RWPE2 (cell line): ENCODE results near the gene SOAT1.

ENCODE experiments used
- ATAC-seq: fragments of 200-7000 bp; cut with Tn5 transposase; 3 replicates; pipeline ENCODE4 v1.9.1; 2021; ENCODE audit warnings: low read depth
- DNase-seq: peaks from one replicate; pipeline ENCODE4 v3.0.0-alpha.2; 2020; ENCODE audit warnings: low spot score
- H3K27ac ChIP-seq: fragments of 450-650 bp; 2 replicates; pipeline ENCODE4 v1.5.1; 2017; ENCODE audit warnings: mild to moderate bottlenecking; ENCODE audit not compliant: poor library complexity, severe bottlenecking
- H3K27me3 ChIP-seq: fragments of 250-450 bp; sonication (Bioruptor Pico); 2 replicates; pipeline ENCODE4 v1.5.1; 2021; ENCODE audit warnings: mild to moderate bottlenecking, moderate library complexity; ENCODE audit not compliant: insufficient read depth, poor library complexity, severe bottlenecking
- H3K36me3 ChIP-seq: fragments of 250-450 bp; sonication (Bioruptor Pico); 2 replicates; pipeline ENCODE4 v1.5.1; 2020; ENCODE audit warnings: low read depth, mild to moderate bottlenecking, moderate library complexity
- H3K4me1 ChIP-seq: fragments of 250-450 bp; sonication (Bioruptor Pico); 2 replicates; pipeline ENCODE4 v1.5.1; 2021; ENCODE audit warnings: mild to moderate bottlenecking, moderate library complexity; ENCODE audit not compliant: insufficient read depth, poor library complexity, severe bottlenecking
- H3K4me3 ChIP-seq: fragments of 250-450 bp; sonication (Bioruptor Pico); 2 replicates; pipeline ENCODE4 v1.5.1; 2021; ENCODE audit warnings: mild to moderate bottlenecking, moderate library complexity; ENCODE audit not compliant: severe bottlenecking
- H3K9me3 ChIP-seq: fragments of 250-450 bp; sonication (Bioruptor Pico); 2 replicates; pipeline ENCODE4 v1.5.1; 2021; ENCODE audit warnings: mild to moderate bottlenecking, moderate library complexity; ENCODE audit not compliant: severe bottlenecking
- CTCF ChIP-seq: fragments of 450-650 bp; IDR thresholded peaks from one replicate; pipeline ENCODE4 v1.5.1; 2017; ENCODE audit warnings: mild to moderate bottlenecking, moderate library complexity; ENCODE audit not compliant: poor library complexity, severe bottlenecking

The SOAT1 gene

DNA sequence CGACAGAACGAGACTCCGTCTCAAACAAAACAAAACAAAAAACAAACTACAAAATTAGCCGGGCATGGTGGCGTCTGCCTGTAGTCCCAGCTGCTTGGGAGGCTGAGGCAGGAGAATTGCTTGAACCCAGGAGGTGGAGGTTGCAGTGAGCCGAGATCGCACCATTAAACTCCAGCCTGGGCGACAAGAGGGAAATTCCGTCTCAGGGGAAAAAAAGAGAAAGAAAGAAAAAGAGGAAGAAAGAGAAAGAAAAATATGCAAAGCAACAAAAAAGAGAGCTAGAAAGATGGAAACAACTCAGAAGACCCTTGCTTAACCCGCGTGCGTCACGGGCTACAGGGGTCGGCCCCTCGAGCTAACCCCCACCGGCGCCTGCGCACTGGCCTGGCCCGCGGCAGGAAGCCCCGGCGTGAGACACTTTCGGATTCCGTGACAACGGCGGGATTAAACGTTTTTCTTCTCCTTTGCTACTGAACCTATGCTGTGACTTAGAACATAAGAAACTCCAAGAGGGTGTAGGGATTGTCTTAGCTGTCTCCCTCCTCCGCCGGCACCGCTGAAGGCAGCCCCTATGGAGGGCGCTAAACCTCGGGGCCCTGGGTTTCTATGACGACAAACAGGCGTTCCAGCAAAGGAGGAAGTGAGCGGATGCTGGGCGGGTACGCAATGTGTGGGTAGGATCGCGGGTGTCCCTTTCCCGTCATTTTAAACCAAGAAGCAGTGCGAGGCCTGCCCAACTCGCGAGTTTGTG, 71.9 kb downstream of the SOAT1 start, which contains the start of gene AXDND1:
Gene AXDND1 (plus strand): TSS at position 630 of the 751 bp plus-strand sequence. CDS start 539 bp downstream, outside the sequence.
- H3K36me3 ChIP-seq = no peaks in the 10 kb centered on the region
- H3K4me3 ChIP-seq = peak within 1 kb of the TSS; percentile 42
- no peaks in the 10 kb centered on the region for H3K9me3 ChIP-seq
- DNase-seq (peak; percentile 76), ATAC-seq (peak; percentile 92)
- H3K27ac ChIP-seq = peak within 1 kb of the TSS; percentile 46
- H3K27me3 ChIP-seq = no peaks in the 10 kb centered on the region
- no peaks in the 10 kb centered on the region for H3K4me1 ChIP-seq
- TF ChIP-seq CTCF = peak; percentile 7

DNA sequence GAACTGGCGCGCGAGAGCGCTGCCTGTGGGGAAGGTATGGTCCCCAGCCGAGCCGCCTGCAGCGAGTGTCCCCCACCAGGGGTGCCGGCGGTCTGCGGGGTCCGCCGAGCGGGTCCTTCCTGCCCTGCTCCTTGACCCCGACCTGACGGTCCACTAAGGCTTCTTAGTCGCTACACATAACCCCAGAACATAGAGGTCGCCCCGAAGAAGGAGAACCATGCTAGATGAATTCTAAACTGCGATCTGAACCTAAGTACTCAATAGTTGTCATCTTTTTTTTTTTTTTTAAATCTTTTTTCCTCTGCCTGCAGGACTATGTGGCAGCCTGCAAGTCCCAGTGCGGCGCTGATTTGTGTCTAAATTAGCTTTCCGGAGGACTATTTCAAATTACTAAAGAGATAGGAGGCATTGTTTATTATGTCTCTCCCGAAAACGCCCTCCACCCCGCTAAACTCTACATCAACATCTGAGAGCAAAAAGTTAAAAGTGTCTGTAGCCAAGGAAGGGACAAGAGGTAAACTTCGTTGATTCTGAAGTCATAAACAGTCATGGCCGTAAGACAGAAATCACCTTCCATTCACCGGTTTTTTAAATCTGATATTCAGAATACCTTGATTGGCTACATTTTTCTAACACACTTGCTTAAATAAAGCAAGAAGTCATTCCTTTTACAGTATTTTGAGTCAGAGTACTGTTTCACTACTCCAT, 72.7 kb downstream of the SOAT1 start:
- H3K36me3 ChIP-seq = no peaks in the 10 kb centered on the region
- no peaks in the 10 kb centered on the region for H3K27me3 ChIP-seq
- H3K4me1 ChIP-seq = no peaks in the 10 kb centered on the region
- peak; percentile 3 for TF ChIP-seq CTCF
- ATAC-seq = peak; percentile 30; the same call in 2 of the 3 replicates
- peak overlapping the region; percentile 42 for H3K4me3 ChIP-seq
- peak overlapping the region; percentile 46 for H3K27ac ChIP-seq
- no peaks in the 10 kb centered on the region for H3K9me3 ChIP-seq
- no peak for DNase-seq

DNA sequence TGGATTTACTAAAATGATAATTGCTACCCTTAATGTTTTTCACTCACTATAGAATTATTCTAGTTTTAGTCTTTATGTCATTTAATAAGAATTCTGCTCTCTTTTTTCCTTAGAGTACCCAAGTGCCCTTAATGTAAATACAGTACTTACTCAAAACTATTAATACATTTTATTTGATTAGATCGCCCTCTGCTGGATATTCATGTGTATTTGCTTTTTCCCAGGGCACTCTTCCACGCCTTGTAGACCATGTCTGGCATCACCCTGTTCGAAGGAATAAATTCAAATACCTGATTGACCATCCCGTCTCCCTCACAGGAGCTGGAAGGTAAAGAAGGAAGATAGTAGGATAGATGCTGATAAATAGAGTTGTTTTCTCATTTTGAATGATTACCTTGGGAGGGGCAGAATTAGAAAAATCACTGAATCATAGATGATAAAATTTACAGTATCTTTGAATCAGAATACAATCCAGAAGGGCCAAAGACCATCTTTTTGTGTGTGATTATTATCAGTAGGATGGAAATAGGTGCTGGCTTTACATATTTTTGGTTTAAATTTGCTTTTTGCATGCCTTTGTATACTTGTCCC, 76.2 kb downstream of the SOAT1 start:
- no peaks in the 10 kb centered on the region for H3K36me3 ChIP-seq
- no peaks in the 10 kb centered on the region for H3K9me3 ChIP-seq
- TF ChIP-seq CTCF = peak; percentile 85
- no peaks in the 10 kb centered on the region for H3K4me1 ChIP-seq
- no peaks in the 10 kb centered on the region for H3K27me3 ChIP-seq
- ATAC-seq = peak; percentile 58
- H3K4me3 ChIP-seq = no peak overlapping the region
- H3K27ac ChIP-seq = no peak overlapping the region
- no peak for DNase-seq

GRCh38 chr1:179372160-179372559, 78.6 kb downstream of the SOAT1 start:
- TF ChIP-seq CTCF = no peak
- no peak for ATAC-seq
- Histone ChIP-seq H3K27me3 (no peaks in the 10 kb centered on the region), H3K27ac (no peak overlapping the region), H3K9me3 (no peaks in the 10 kb centered on the region), H3K4me1 (no peaks in the 10 kb centered on the region), H3K36me3 (no peaks in the 10 kb centered on the region), H3K4me3 (no peak overlapping the region)
- no peak for DNase-seq
